ENCODE measurements around the gene SPTBN5. TPM values are rescaled to one million over a fixed set of nuclear protein-coding genes. Genes with fewer than 3 reads are reported as not detected.
A peak's percentile ranks its signal among the peaks of the same experiment; 100 is the strongest.

SPTBN5 gene
- total RNA-seq, 4 donors from 2014 or later, result 0.40 to 2.5 (median 1.8) TPM

- Histone ChIP-seq H3K4me1 (peaks cover 0 to 5% of the 10 kb centered on the region in 2 donors), H3K27ac (no peak overlapping the region), H3K36me3 (peaks cover 25 to 27% of the 10 kb centered on the region in 2 donors), H3K9me3 (no peaks in the 10 kb centered on the region), H3K4me3 (replicated peaks in 1 of 3) (no peak overlapping the region), H3K27me3 (no peaks in the 10 kb centered on the region)
- TF ChIP-seq POLR2A (IDR thresholded peaks at IDR 0.05), result no peak
- TF ChIP-seq CTCF (IDR thresholded peaks at IDR 0.05), result no peak
- intact Hi-C loops (cut with DNase I), result no loop called here
- DNase-seq, result no peak
- 93 to 95% methylated on average over 8 to 11 of the region's 14 CpGs for WGBS, 2 donors
Measured at GRCh38 chr15:41905036-41905793, 11.4 kb upstream of the SPTBN5 start.

- peak; percentile 76 to 78 for DNase-seq
Measured at GRCh38 chr15:41904541-41905005, 10.7 kb upstream of the SPTBN5 start.

GRCh38 chr15:41903782-41904181 lies 9.9 kb upstream of the SPTBN5 start:
- WGBS, 2 donors, result 84 to 89% methylated on average over 13 of the region's 13 CpGs
- no peak overlapping the region for H3K27ac ChIP-seq
- H3K4me3 ChIP-seq (replicated peaks in 1 of 3), result no peak overlapping the region
- H3K9me3 ChIP-seq, result no peaks in the 10 kb centered on the region
- H3K36me3 ChIP-seq, result peaks cover 22 to 25% of the 10 kb centered on the region in 2 donors
- no peak for DNase-seq
- no peak for TF ChIP-seq POLR2A (IDR thresholded peaks at IDR 0.05)
- TF ChIP-seq CTCF (IDR thresholded peaks at IDR 0.05), result no peak
- H3K27me3 ChIP-seq, result no peaks in the 10 kb centered on the region
- peaks cover 0 to 5% of the 10 kb centered on the region in 2 donors for H3K4me1 ChIP-seq
- intact Hi-C loops (cut with DNase I), result loop anchor here (5.0 kb wide), 1 partner anchor 81 kb away; no protein-coding TSS in a partner anchor

More at GRCh38 chr15:41904541-41905005, 10.7 kb upstream of the SPTBN5 start:
- intact Hi-C loops (cut with DNase I), result loop anchor here (5.0 kb wide), 1 partner anchor 82 kb away; no protein-coding TSS in a partner anchor
- Histone ChIP-seq H3K36me3 (peaks cover 26 to 28% of the 10 kb centered on the region in 2 donors), H3K4me3 (replicated peaks in 1 of 3) (no peak overlapping the region), H3K4me1 (peaks cover 0 to 5% of the 10 kb centered on the region in 2 donors), H3K27ac (no peak overlapping the region), H3K27me3 (no peaks in the 10 kb centered on the region), H3K9me3 (no peaks in the 10 kb centered on the region)
- WGBS, 2 donors, result 7% methylated on average over 5 to 6 of the region's 6 CpGs
- peak; percentile 66 to 93 (median 88) for TF ChIP-seq CTCF (IDR thresholded peaks at IDR 0.05)
- no peak for TF ChIP-seq POLR2A (IDR thresholded peaks at IDR 0.05)

GRCh38 chr15:41901431-41901830 lies 7.6 kb upstream of the SPTBN5 start:
- TF ChIP-seq POLR2A (IDR thresholded peaks at IDR 0.05), result no peak
- no peak for TF ChIP-seq CTCF (IDR thresholded peaks at IDR 0.05)
- Histone ChIP-seq H3K27me3 (no peaks in the 10 kb centered on the region), H3K4me3 (replicated peaks in 1 of 3) (no peak overlapping the region), H3K9me3 (no peaks in the 10 kb centered on the region), H3K4me1 (peaks cover 0 to 5% of the 10 kb centered on the region in 2 donors), H3K27ac (no peak overlapping the region), H3K36me3 (peaks cover 14 to 20% of the 10 kb centered on the region in 2 donors)
- no peak for DNase-seq
- WGBS, 2 donors, result 71 to 81% methylated on average over 5 of the region's 5 CpGs
- intact Hi-C loops (cut with DNase I), result loop anchor here (5.0 kb wide), 1 partner anchor 79 kb away; no protein-coding TSS in a partner anchor
